ENCODE data around the gene ANKRD16.
"Not testable (repeated sequence)": the region's sequence is repeated elsewhere in the genome, so short reads cannot be mapped to it uniquely, and the experiment has no call there.

The ANKRD16 gene

GRCh38 chr10:5840314-5841307, 49.1 kb downstream of the ANKRD16 start:
- DNase-seq (ENCODE audit: low read depth in 1 of 2, low spot score in 1 of 2), result no peak

- not testable (repeated sequence) for DNase-seq (ENCODE audit: low read depth in 1 of 2, low spot score in 1 of 2)
Measured at GRCh38 chr10:5836181-5836580, 53.5 kb downstream of the ANKRD16 start.

GRCh38 chr10:5835446-5836095, 54.1 kb downstream of the ANKRD16 start:
- DNase-seq (ENCODE audit: low read depth in 1 of 2, low spot score in 1 of 2), result no peak

- DNase-seq (ENCODE audit: low read depth in 1 of 2, low spot score in 1 of 2), result no peak
Measured at GRCh38 chr10:5833814-5834213, 55.9 kb downstream of the ANKRD16 start.

GRCh38 chr10:5832946-5833345, 56.7 kb downstream of the ANKRD16 start:
- no peak for DNase-seq (ENCODE audit: low read depth in 1 of 2, low spot score in 1 of 2)

- DNase-seq (ENCODE audit: low read depth in 1 of 2, low spot score in 1 of 2), result no peak
Measured at GRCh38 chr10:5831446-5831782, 58.3 kb downstream of the ANKRD16 start.

GRCh38 chr10:5830629-5831445, 58.9 kb downstream of the ANKRD16 start:
- no peak for DNase-seq (ENCODE audit: low read depth in 1 of 2, low spot score in 1 of 2)

- DNase-seq (ENCODE audit: low read depth in 1 of 2, low spot score in 1 of 2), result no peak
Measured at GRCh38 chr10:5829267-5829666, 60.4 kb downstream of the ANKRD16 start.

- DNase-seq (ENCODE audit: low read depth in 1 of 2, low spot score in 1 of 2), result no peak
Measured at GRCh38 chr10:5828725-5829124, 61.0 kb downstream of the ANKRD16 start.

- no peak for DNase-seq (ENCODE audit: low read depth in 1 of 2, low spot score in 1 of 2)
Measured at GRCh38 chr10:5827841-5828240, 61.9 kb downstream of the ANKRD16 start.

- DNase-seq (ENCODE audit: low read depth in 1 of 2, low spot score in 1 of 2), result not testable (repeated sequence)
Measured at GRCh38 chr10:5826511-5826910, 63.2 kb downstream of the ANKRD16 start.

GRCh38 chr10:5818894-5819293, 70.8 kb downstream of the ANKRD16 start:
- DNase-seq (ENCODE audit: low read depth in 1 of 2, low spot score in 1 of 2), result no peak

- no peak for DNase-seq (ENCODE audit: low read depth in 1 of 2, low spot score in 1 of 2)
Measured at GRCh38 chr10:5818048-5818331, 71.7 kb downstream of the ANKRD16 start.

GRCh38 chr10:5817322-5818047, 72.2 kb downstream of the ANKRD16 start:
- no peak for DNase-seq (ENCODE audit: low read depth in 1 of 2, low spot score in 1 of 2)

GRCh38 chr10:5816170-5816569, 73.5 kb downstream of the ANKRD16 start:
- no peak for DNase-seq (ENCODE audit: low read depth in 1 of 2, low spot score in 1 of 2)

- no peak for DNase-seq (ENCODE audit: low read depth in 1 of 2, low spot score in 1 of 2)
Measured at GRCh38 chr10:5814110-5815107, 75.3 kb downstream of the ANKRD16 start.

- peak; percentile 91 to 92 for DNase-seq (ENCODE audit: low read depth in 1 of 2, low spot score in 1 of 2)
Measured at GRCh38 chr10:5813341-5814109, 76.2 kb downstream of the ANKRD16 start, which contains the start of gene GDI2. TSS of gene GDI2 (minus strand) at chr10:5813434. CDS start at chr10:5813258, 176 bp downstream.

- no peak for DNase-seq (ENCODE audit: low read depth in 1 of 2, low spot score in 1 of 2)
Measured at GRCh38 chr10:5813091-5813340, 76.7 kb downstream of the ANKRD16 start.

All from stimulated activated CD4-positive, alpha-beta T cell treated with anti-CD3 and anti-CD28 coated beads, Interleukin-15, amount 100 ng/mL, for 1 hour (primary cell).